ENCODE data around the gene PITPNM3. TPM values are rescaled to one million over a fixed set of nuclear protein-coding genes. Genes with fewer than 3 reads are reported as not detected.
"Not testable (repeated sequence)": the region's sequence is repeated elsewhere in the genome, so short reads cannot be mapped to it uniquely, and the experiment has no call there.

Gene PITPNM3
- total RNA-seq: 0.50 and 0.77 TPM in 2 replicates

DNA sequence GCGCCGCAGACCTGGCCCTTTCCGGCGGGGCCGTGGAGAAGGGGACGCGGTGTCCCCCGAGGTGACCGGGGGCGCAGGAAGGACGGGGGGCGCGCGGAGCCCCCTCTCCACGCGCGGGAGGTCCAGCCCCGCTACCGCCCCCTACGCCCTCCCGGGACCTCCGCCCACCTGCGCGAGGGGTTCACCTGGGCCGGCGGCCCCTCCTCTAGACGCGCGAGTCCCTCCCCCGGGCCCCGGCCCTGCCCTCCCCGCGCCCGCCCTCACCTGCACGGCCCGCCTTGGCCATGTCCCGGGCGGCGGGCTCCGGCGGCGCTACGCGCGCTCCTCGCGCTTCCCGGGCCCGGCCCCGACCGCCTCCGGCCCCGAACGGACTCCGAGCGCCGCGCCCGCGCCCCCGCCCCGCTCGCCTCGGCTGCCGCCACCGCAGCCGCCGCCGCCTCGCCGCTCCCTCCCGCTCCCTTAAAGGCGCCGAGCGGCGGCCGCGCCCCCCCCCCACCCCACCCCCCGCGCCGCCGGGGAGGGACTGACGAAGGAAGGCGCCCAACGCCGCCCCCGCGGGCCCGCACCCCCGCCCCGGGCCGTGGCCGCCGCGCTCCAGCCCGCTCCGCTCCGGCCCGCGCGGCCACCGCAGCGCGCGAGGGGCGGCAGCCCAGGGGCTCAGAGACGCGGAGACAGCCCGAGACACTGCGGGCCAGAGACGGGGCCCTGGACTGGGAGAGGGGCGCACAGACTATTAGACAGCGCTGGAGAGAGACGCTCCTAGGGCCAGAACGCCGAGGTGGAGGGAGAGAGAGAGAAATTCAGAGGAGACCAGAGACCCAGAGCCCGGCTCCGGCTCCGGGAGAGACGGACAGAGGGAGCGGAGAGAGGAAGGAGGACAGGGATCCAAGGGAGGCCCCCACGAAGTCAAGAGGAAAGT, at the start of gene PITPNM3:
Gene PITPNM3, minus strand, starts transcription at position 435 of the 919 bp plus-strand sequence. Its CDS starts 149 bp downstream, at position 286.
- intact Hi-C loops (cut with micrococcal nuclease): no loop called here

DNA sequence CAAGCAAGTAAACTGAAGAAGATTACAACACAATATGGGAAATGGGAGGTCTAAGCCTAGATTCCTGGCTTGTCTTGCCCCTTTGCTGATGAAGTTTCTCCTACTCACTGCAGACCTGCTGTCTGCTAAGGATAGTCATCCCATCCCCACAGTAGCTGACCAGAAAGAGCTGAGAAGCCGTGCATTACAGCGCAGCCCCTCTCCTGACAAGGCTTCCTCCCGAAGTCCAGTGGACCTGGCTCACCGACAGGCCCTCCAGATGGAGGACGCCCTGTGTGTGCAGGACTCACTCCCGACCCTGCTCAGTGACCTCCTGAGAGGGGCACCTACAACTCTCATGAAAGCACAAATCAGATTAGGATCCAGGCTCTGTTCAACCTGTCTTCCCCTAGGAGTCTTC, 48.8 kb upstream of the PITPNM3 start:
- intact Hi-C loops (cut with micrococcal nuclease): no loop called here

DNA sequence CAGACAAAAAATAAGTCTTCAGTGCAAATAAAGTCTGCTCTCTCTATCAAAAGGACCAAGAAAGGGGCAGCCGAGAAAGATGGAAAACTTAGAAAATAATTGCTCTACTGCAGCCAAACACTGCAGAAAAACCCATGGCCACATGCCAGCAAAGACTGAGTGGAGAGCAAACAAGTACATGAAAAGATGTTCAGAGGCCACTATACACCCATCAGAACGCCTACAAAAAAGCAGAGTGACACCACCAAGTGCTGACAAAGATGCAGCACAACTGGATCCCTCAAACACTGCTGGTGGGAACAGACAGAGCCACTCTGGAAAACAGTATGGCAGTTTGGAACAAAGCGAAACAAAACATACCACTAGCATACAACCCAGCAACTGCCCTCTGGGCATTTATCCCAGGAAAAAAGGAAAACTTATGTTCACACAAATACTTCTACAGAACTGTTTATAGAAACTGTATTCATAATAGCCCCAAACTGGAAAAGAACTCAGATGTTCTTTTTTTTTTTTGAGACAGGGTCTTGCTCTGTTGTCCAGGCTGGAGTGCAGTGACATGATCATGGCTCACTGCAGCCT, 47.5 kb upstream of the PITPNM3 start:
- intact Hi-C loops (cut with micrococcal nuclease): no loop called here

DNA sequence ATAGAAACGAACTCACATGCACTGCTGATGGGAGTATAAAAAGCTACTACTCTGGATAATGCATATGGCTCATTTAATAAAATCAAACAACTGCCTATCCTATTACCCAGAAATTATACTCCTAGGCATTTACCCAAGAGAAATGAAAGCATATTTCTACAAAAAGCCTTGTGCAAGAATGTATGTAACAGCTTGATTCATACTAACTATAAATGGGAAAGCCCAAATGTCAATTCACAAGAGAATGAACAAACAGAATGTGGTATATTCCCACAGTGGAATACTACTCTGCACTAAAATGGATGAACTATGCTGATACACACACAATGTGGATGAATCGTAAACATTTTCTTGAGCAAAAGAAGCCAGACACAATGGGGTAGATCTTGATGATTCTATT, 45.8 kb upstream of the PITPNM3 start:
- intact Hi-C loops (cut with micrococcal nuclease): no loop called here

DNA sequence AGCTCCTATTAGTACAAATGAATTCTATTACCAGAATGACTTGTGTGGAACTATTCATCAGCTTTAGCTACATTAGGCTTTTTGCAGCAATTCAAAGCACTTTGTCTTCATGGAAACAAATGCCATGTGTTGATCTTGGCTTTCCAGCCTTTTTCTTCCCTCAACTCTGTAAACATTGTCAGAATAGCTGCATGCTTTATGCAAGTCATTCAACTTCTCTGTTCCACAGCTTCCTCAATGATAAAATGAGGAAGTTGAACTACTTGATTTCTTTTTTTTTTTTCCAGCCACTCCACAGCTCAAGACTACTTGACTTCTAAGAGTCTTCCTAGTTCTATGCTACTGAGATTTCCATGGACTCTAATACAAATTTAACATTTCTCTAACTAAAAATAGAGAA, 43.0 kb upstream of the PITPNM3 start:
- intact Hi-C loops (cut with micrococcal nuclease): no loop called here

DNA sequence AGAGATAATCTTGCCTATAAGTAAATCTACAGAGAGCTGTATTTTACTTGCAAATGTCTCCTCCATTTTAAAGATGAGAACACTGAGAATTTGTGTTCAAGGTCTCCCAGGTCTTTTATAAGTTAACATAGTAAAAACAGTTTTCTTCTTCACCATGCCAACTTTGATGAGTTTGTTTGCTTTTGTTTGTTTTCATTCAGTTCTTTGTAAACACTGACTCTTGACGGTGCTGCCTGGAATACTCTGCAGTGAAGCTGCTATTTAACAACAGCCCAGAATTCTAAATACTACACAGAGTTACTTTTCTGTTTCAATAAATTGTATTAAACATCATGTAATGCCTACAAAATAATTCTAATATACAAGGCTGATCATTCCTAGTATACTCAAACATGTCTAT, 41.4 kb upstream of the PITPNM3 start:
- intact Hi-C loops (cut with micrococcal nuclease): no loop called here

DNA sequence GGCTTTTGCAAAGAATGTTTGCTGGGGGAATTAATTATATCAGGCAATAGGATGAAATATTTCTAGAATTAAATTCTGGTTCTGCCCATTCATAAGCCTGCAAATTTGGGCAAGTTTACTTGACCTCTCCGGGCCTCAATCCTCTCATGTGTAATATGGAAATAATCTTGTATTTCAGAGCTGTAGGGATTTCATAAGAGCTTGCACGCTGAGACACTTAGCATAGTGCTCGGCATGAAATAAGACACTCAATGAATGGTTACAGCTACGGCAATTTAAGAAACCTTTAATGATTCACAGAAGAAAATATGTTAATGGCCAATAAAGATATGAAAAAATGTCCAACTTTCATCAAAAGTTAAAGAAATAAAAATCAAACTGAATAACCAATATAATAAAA, 40.6 kb upstream of the PITPNM3 start:
- intact Hi-C loops (cut with micrococcal nuclease): no loop called here

DNA sequence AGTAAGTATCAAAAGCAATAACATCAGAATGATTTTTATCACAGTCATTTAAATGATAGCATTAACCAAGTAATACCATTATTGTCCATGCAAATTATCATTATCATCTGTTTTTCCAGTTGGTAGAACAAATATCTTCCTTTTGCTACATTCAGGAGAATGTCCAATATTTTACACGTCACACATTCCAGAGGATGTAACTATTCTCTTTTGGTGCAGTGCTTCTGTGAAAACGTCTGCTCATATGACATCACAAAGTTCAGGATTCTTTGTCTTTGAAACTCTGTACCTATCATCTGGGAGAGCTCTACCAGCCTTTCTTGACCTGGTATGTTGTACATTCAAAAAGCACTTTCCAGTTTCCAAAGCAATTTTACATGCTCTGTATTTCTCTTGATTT, 40.2 kb upstream of the PITPNM3 start:
- intact Hi-C loops (cut with micrococcal nuclease): no loop called here

DNA sequence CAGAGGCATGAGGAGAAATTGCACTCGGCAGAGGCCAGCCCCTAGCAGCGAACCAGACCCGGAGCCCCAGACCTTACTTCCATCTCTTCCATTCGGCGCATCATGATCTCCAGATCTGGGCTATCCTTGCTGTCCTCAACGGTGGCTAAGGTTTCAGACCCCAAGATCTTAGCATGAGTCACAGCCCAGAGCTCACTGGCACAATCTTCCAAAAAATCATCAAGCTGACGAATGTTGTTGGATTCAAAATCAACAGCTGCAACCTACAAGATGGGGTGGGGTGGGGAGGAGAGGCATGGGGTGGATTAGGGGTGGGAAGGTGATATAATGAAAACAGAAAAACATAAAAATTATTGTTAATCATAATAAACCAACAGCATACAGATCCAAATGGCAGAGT, 39.7 kb upstream of the PITPNM3 start:
- intact Hi-C loops (cut with micrococcal nuclease): no loop called here

DNA sequence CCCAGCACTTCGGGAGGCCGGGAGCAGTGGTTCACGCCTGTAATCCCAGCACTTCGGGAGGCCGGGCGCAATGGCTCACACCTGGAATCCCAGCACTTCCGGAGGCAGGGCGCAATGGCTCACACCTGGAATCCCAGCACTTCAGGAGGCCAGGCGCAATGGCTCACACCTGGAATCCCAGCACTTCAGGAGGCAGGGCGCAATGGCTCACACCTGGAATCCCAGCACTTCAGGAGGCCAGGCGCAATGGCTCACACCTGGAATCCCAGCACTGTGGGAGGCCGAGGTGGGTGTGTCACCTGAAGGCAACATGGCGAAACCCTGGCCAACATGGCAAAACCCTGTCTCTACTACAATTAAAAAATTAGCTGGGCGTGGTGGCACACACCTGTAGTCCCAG, 37.0 kb upstream of the PITPNM3 start:
- intact Hi-C loops (cut with micrococcal nuclease): not testable (repeated sequence)

DNA sequence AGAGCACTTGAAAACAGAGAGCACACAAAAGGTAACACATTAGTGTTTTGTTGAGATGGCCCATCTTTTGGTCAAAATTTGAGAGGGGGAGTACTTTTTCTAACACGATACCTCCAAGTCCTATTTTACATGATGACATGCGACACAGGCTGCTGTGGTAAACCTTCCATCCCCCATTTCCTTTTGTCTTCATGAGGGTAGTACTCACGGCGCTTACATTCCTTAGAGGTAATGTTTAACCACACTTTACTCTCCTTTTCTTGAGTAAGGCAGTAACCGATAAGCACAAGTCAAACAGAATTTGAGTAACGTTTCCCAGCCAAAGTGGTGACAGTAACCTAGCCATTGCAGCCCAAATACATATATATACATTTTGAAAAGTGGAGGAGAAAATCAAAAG, 35.8 kb upstream of the PITPNM3 start:
- intact Hi-C loops (cut with micrococcal nuclease): no loop called here

DNA sequence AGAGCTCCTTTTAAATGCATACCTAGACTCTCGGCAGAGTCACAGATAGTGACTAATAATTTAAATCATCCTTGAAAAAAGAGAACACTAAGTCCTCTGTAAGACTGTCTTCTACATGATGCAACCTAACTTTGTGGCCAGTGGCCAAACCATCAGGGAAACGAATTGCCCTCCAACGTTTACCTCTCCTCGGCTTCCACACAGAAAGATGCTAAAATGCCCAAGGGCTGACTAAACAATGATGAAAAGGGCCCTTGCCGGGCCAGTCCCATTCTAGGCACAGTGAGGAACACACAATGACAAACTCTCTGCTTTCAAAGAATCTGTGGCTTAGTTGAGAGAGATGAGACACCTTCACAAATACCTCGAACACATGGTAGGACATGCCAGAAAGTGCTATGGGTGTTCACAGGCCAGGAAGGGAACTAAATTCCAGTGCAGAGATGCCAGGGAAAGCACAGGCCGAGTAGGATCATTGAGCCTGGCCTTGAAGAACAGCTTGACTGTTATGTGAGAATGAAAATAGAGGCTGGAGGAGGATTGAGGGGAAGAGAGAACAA, 35.3 kb upstream of the PITPNM3 start:
- intact Hi-C loops (cut with micrococcal nuclease): no loop called here

DNA sequence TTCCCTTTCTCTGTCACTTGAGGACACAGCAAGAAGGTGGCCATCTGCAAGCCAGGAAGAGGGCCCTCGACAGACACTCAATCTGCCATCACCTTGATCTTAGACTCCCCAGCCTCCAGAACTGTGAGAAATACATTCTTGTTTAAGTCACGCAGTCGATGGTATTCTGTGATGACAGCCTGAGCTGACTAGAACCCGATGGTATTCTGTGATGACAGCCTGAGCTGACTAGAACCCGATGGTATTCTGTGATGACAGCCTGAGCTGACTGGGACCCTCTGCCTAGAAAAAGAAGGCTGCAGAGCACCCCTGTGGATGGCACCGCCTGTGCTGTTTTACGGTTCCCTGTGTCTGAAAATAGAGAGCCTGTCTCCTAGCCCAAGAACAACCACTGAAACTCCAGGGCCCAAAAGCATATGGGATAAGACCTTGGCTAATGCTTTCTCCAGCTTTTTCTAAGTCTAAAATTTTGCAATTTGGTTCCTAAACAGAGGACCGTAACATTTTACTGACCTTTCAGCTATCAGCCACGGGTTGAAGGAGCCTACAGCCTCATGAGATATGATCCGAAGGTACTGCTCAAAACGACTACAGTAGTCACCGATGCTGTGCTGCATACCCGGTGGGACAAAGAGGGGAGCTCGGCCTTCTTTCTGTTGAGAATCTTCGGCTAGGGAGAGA, 33.1 kb upstream of the PITPNM3 start:
- intact Hi-C loops (cut with micrococcal nuclease): no loop called here

DNA sequence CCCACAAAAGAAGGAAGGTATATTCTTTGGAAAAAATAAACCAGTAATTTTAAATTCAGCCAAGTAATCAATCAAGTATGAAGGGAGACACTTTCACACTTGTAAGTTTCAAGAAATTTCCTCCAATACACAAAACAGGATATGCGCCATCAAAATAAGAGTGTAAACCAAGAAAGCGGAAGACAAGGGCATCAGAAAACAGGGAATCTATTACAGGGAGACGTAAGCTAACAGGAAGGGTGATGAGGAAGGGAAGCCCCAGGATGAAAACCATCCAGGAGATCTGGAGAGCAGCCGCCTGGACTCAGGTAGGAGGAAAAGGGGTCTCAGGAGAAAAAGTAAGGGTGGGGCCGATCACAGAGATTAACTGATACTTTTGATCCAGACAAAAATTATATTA, 31.8 kb upstream of the PITPNM3 start:
- intact Hi-C loops (cut with micrococcal nuclease): no loop called here

DNA sequence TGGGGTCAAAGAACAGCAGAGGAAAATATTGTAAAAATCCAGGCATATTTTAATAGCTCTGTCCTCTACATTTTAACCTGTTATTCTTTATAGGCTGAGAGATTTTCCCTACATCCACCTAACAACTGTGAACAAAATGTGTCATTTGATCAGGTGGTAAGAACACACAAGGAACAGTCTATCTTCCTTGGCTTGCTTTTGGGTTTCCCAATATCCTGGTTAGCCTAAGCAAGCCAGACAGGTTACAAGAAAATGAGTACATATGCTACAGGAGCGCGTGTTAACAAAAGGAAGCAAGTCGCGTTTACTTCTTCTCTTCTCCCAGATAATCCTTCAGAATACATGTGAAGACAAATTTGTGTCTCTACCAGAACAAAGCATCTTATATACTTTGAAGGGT, 31.0 kb upstream of the PITPNM3 start:
- intact Hi-C loops (cut with micrococcal nuclease): no loop called here

DNA sequence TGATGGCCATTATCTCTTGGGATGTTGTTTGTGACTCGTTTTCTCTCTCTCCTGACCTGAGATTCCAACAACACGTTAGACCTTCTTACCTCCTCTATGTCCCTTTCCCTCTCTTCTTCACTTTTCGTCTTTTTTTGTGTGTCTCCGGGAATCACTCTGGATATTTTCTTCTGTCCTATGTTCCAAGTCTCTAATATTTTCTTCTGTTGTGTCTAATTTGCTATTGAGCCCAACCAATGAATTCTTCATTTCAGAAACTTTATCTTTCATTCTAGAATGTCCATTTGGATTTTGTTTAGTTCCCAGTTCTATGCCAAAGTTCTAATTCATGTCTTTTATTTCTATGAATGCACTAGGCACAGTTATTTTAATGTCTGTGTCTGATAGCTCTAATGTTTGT, 27.1 kb upstream of the PITPNM3 start:
- intact Hi-C loops (cut with micrococcal nuclease): no loop called here

DNA sequence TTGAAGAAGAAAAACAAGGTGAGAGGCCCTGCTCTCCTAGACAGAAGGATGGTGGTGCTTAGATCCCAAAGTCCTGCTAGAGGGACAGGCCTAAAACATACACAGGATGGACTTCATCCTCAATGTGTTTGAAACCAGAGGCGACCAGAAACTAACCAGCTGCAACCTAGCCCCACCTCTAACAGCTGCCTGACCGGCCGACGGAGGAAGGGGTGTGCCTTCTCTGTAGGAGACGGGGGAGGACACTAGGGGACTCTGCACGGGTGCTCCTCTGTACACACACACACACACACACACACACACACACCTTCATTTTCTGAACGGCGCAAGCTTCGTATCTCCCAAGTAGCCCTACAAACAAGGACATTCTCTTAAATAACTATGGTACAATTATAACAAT, 24.3 kb upstream of the PITPNM3 start:
- intact Hi-C loops (cut with micrococcal nuclease): no loop called here

DNA sequence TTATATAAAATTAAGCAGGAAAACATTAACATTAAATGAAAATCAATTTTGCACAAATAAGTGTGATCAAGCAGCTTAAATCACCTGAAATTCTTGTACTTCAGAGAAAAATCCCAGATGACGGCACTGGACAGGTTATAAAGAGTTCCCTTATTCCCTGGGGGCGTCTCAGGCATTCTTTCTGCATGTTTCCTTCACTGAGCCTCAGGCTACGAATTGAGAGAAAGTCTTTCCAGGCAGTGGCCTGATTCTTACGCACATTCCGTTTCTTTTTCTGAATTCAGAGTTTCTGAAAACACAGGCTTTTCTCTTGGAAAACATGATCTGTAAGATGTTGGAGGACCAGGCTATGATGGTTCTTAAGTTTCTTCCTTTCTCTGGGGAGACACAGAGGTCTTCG, 22.1 kb upstream of the PITPNM3 start:
- intact Hi-C loops (cut with micrococcal nuclease): no loop called here

DNA sequence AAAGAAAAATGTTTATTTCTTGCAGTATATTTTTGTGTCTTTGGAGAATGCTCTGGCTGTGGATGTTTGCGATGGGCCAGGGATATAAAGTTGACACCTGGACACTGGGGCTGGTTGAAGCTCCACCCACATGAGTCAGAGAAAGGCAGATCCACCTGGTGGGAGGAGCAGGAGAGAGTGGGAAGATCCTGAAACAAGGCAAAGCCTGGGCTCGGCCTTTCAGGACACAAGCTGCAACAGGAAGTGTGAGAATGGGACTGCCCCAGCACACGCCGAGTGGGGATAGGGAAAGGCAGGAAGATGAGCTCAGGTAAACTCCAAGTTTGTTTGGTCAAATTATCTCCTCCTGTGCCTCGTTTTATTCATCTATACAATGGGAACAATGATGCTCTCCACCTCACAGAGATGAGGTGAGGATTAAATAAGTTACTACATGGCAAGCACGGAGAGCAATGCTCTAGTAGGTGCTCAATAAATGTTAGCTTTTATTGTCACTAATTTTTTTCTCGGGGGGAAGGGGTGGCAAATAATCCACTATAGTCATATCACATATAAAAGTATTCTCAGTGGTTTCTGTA, 21.4 kb upstream of the PITPNM3 start:
- intact Hi-C loops (cut with micrococcal nuclease): no loop called here

DNA sequence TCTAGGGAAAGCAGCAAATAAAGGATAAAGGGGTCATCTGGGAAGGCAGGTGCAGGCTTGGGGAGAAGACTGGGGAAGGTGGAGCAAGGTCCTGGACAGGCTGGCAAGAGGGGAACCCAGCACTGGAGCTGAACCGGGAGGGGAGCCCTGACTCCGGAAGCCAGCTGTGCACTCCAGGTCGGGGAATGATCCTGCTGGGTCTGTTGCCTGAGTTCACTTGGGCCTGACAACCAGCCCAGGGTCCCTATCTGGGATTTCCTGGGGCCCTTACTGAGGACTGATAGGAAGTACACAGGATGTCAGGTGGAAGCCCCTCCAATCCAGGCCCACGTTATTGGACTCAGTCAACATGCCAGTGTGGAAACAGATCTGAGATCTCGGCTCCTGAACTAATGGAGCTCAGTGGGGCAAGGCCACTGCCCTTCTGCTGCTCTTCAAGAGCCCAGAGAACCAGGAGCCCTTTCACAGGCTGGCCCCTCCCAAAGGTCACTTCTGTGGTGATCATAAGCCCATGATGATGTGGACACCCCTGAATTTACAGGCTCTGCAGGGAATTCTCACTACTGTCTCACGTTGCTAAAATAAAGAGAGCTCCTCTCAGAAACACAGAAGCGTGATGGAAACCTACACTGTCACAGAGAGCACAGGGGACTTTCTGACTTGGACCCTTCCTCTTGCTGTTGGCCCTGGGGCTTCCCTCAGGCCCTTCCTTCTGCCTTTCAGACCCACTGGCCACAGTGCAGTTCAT, 19.9 kb upstream of the PITPNM3 start:
- intact Hi-C loops (cut with micrococcal nuclease): no loop called here

DNA sequence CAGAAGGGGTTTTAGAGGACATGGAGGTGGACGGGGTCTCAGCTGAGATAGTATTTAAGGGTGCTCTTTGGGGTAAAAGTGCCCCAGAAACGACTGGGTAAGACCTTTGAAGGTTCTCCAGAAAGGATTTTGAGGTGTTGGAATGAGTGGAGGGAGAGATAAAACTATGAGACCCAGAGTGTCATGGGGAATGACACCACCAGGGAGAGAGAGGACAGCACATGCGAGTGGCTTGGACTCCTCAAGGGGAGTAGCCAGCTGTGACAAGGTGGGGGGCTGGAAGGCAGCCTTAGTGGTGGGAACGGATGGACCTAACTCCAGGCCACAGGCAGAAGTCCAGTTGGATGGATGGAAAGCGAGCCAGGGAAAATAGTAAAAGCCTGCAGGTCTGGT, 19.2 kb upstream of the PITPNM3 start:
- intact Hi-C loops (cut with micrococcal nuclease): no loop called here

All from T-helper 2 cell treated with Interferon-gamma antibody and Interleukin-4, amounts not matched to agents 100 ng/mL and 5 ng/mL, for 36 hours (primary cell).